DLD1 (cell line): ENCODE data around the gene P2RX5.

Source experiments
- in situ Hi-C: cut with HindIII; loops from 2 replicates; pipeline ENCODE4 v1.10.0; 2017; ENCODE audit warnings: low sequenced_read_pairs

Gene P2RX5

GRCh38 chr17:3657874-3658783, 37.8 kb downstream of the P2RX5 start:
- in situ Hi-C loops = no loop called here

GRCh38 chr17:3657588-3657869, 38.4 kb downstream of the P2RX5 start:
- in situ Hi-C loops = no loop called here

- in situ Hi-C loops = no loop called here
These were observed 39.0 kb downstream of the P2RX5 start for GRCh38 chr17:3656755-3657587.

- in situ Hi-C loops = no loop called here
These were observed 39.6 kb downstream of the P2RX5 start for GRCh38 chr17:3656353-3656752.

GRCh38 chr17:3655766-3656165, 40.2 kb downstream of the P2RX5 start:
- in situ Hi-C loops = no loop called here

- in situ Hi-C loops = no loop called here
These were observed 48.0 kb downstream of the P2RX5 start for GRCh38 chr17:3647769-3648555.

GRCh38 chr17:3647251-3647650, 48.7 kb downstream of the P2RX5 start:
- in situ Hi-C loops = no loop called here

GRCh38 chr17:3645310-3645709, 50.6 kb downstream of the P2RX5 start:
- in situ Hi-C loops = no loop called here

GRCh38 chr17:3643889-3644349, 52.0 kb downstream of the P2RX5 start:
- in situ Hi-C loops = no loop called here

- in situ Hi-C loops = no loop called here
These were observed 54.1 kb downstream of the P2RX5 start for GRCh38 chr17:3641717-3642486.

- in situ Hi-C loops = no loop called here
These were observed 54.9 kb downstream of the P2RX5 start for GRCh38 chr17:3641014-3641413.

GRCh38 chr17:3639981-3640596, 55.9 kb downstream of the P2RX5 start:
- in situ Hi-C loops = no loop called here

GRCh38 chr17:3636908-3637373, 59.0 kb downstream of the P2RX5 start:
- in situ Hi-C loops = no loop called here

GRCh38 chr17:3636154-3636907, 59.6 kb downstream of the P2RX5 start, which contains the start of the genes CTNS and SHPK:
TSS of gene CTNS (plus strand) at chr17:3636760. CDS start at chr17:3640207, 3,447 bp downstream.
TSS of gene SHPK (minus strand) at chr17:3636250. CDS start at chr17:3636219, 31 bp downstream.
- in situ Hi-C loops = no loop called here

GRCh38 chr17:3635474-3636153, 60.3 kb downstream of the P2RX5 start:
- in situ Hi-C loops = no loop called here

GRCh38 chr17:3632287-3632686, 63.7 kb downstream of the P2RX5 start:
- in situ Hi-C loops = no loop called here

- in situ Hi-C loops = no loop called here
These were observed 65.2 kb downstream of the P2RX5 start for GRCh38 chr17:3630781-3631180.

- in situ Hi-C loops = no loop called here
These were observed 68.2 kb downstream of the P2RX5 start for GRCh38 chr17:3627769-3628167.
